Activated CD8-positive, alpha-beta T cell treated with anti-CD3 and anti-CD28 coated beads for 36 hours (primary cell): ENCODE measurements around the gene CCL2. TPM values are rescaled to one million over a fixed set of nuclear protein-coding genes. Genes with fewer than 3 reads are reported as not detected.

ENCODE experiments used
- ATAC-seq: fragments of 200-7000 bp; cut with Tn5 transposase; one replicate; pipeline ENCODE4 v1.10.0; 2021; ENCODE audit warnings: mild to moderate bottlenecking, moderate library complexity
- CTCF ChIA-PET: fragments of 350-600 bp; sonication (Branson Sonifier 250); formaldehyde crosslinking; loops from one replicate; lab custom pipeline; 2021; ENCODE audit warnings: antibody characterized with exemption; lab: Charles Lee
- POLR2A ChIA-PET: fragments of 350-600 bp; sonication (Branson Sonifier 250); formaldehyde crosslinking; loops from one replicate; lab custom pipeline; 2021; ENCODE audit warnings: antibody characterized with exemption; lab: Charles Lee
- DNase-seq: peaks from one replicate; pipeline ENCODE4 v3.0.0-alpha.2; 2020
- H3K27ac Mint-ChIP-seq: one replicate; pipeline ENCODE4 v1.8.0; 2021; ENCODE audit warnings: mild to moderate bottlenecking, mixed read lengths
- H3K27me3 Mint-ChIP-seq: one replicate; pipeline ENCODE4 v1.8.0; 2021; ENCODE audit warnings: mixed read lengths
- H3K36me3 Mint-ChIP-seq: one replicate; pipeline ENCODE4 v1.8.0; 2021; ENCODE audit warnings: low read depth, mixed read lengths
- H3K4me1 Mint-ChIP-seq: one replicate; pipeline ENCODE4 v1.8.0; 2021; ENCODE audit warnings: low read depth, mixed read lengths
- H3K4me3 Mint-ChIP-seq: one replicate; pipeline ENCODE4 v1.8.0; 2021; ENCODE audit warnings: mild to moderate bottlenecking, moderate library complexity, mixed read lengths
- H3K9me3 Mint-ChIP-seq: one replicate; pipeline ENCODE4 v1.8.0; 2021; ENCODE audit warnings: mixed read lengths
- CTCF ChIP-seq: fragments of 200-600 bp; IDR thresholded peaks from one replicate; pipeline ENCODE4 v1.8.0; 2022; ENCODE audit warnings: antibody characterized with exemption, mild to moderate bottlenecking
- intact Hi-C: fragments of 100-400 bp; cut with micrococcal nuclease; formaldehyde crosslinking; loops from one replicate; pipeline ENCODE4 v1.10.0; 2022
- total RNA-seq, 2 experiments: library from RNA; stranded (reverse); gene quantifications; one replicate each; pipeline ENCODE4 v1.2.3, GENCODE V29; 2021

The CCL2 gene
- total RNA-seq, 2 experiments from 2014 or later: not detected

- CTCF ChIA-PET: no interaction called here
- no peak for TF ChIP-seq CTCF
These were observed 2.0 kb upstream of the CCL2 start for GRCh38 chr17:34253139-34253525.

GRCh38 chr17:34254146-34254545 lies 939 bp upstream of the CCL2 start:
- Mint-ChIP-seq H3K4me1 (peaks cover 3% of the 10 kb centered on the region), H3K27ac (no peak overlapping the region), H3K36me3 (no peaks in the 10 kb centered on the region), H3K9me3 (no peaks in the 10 kb centered on the region), H3K4me3 (no peak overlapping the region), H3K27me3 (peaks cover 19% of the 10 kb centered on the region)
- ChIA-PET CTCF (no interaction called here), POLR2A (interaction anchor here (0.6 kb wide), 1 partner anchor 754 kb away, joined by 4 read pairs; no protein-coding TSS in a partner anchor)
- ATAC-seq (no peak), DNase-seq (no peak)
- no peak for TF ChIP-seq CTCF
- intact Hi-C loops: no loop called here

More at GRCh38 chr17:34253139-34253525, 2.0 kb upstream of the CCL2 start:
- ATAC-seq (no peak), DNase-seq (no peak)
- H3K27ac Mint-ChIP-seq: no peak overlapping the region
- intact Hi-C loops: no loop called here
- H3K36me3 Mint-ChIP-seq: no peaks in the 10 kb centered on the region
- H3K9me3 Mint-ChIP-seq: no peaks in the 10 kb centered on the region
- peaks cover 19% of the 10 kb centered on the region for H3K27me3 Mint-ChIP-seq
- H3K4me1 Mint-ChIP-seq: peaks cover 3% of the 10 kb centered on the region
- POLR2A ChIA-PET: no interaction called here
- no peak overlapping the region for H3K4me3 Mint-ChIP-seq

- no peaks in the 10 kb centered on the region for H3K9me3 Mint-ChIP-seq
- POLR2A ChIA-PET: no interaction called here
- H3K27me3 Mint-ChIP-seq: peaks cover 19% of the 10 kb centered on the region
These were observed 272 bp downstream of the CCL2 start for GRCh38 chr17:34255381-34255732.

GRCh38 chr17:34255841-34256240 lies 756 bp downstream of the CCL2 start:
- Mint-ChIP-seq H3K27me3 (peaks cover 19% of the 10 kb centered on the region), H3K4me1 (peaks cover 3% of the 10 kb centered on the region), H3K9me3 (no peaks in the 10 kb centered on the region), H3K27ac (no peak overlapping the region), H3K4me3 (no peak overlapping the region), H3K36me3 (no peaks in the 10 kb centered on the region)
- intact Hi-C loops: no loop called here
- CTCF ChIA-PET: interaction anchor here (2.1 kb wide), 1 partner anchor 106 kb away, joined by 10 read pairs; no protein-coding TSS in a partner anchor
- POLR2A ChIA-PET: no interaction called here
- ATAC-seq (no peak), DNase-seq (no peak)
- no peak for TF ChIP-seq CTCF

More at GRCh38 chr17:34255381-34255732, 272 bp downstream of the CCL2 start:
- H3K27ac Mint-ChIP-seq: no peak overlapping the region
- intact Hi-C loops: no loop called here
- CTCF ChIA-PET: interaction anchor here (2.1 kb wide), 1 partner anchor 106 kb away, joined by 10 read pairs; no protein-coding TSS in a partner anchor
- H3K4me1 Mint-ChIP-seq: peaks cover 3% of the 10 kb centered on the region
- H3K36me3 Mint-ChIP-seq: no peaks in the 10 kb centered on the region
- ATAC-seq (no peak), DNase-seq (no peak)
- TF ChIP-seq CTCF: no peak
- H3K4me3 Mint-ChIP-seq: no peak overlapping the region

GRCh38 chr17:34257299-34257985 lies 2.4 kb downstream of the CCL2 start:
- DNase-seq: no peak
- peaks cover 16% of the 10 kb centered on the region for H3K27me3 Mint-ChIP-seq
- ChIA-PET POLR2A (no interaction called here), CTCF (interaction anchor here (2.1 kb wide), 1 partner anchor 104 kb away, joined by 10 read pairs; no protein-coding TSS in a partner anchor)
- peaks cover 3% of the 10 kb centered on the region for H3K4me1 Mint-ChIP-seq
- H3K27ac Mint-ChIP-seq: no peak overlapping the region
- H3K9me3 Mint-ChIP-seq: no peaks in the 10 kb centered on the region
- H3K4me3 Mint-ChIP-seq: no peak overlapping the region
- no peak for ATAC-seq
- no peaks in the 10 kb centered on the region for H3K36me3 Mint-ChIP-seq
- intact Hi-C loops: no loop called here
- TF ChIP-seq CTCF: no peak
